Mesodermal cell (in vitro differentiated cells): Measurements from ENCODE around the gene MARCO.

ENCODE experiments used
- H3K27ac ChIP-seq: 2 replicates; pipeline ENCODE4 v1.7.0; 2013; ENCODE audit warnings: mild to moderate bottlenecking, low read depth, low read length, moderate library complexity; ENCODE audit not compliant: severe bottlenecking
- H3K36me3 ChIP-seq: 2 replicates; pipeline ENCODE4 v1.7.1; 2013; ENCODE audit warnings: mild to moderate bottlenecking, low read length, moderate library complexity; ENCODE audit not compliant: control insufficient read depth, insufficient read depth
- H3K4me1 ChIP-seq: one replicate; pipeline ENCODE4 v1.7.1; 2013; ENCODE audit warnings: mild to moderate bottlenecking, low read length; ENCODE audit not compliant: insufficient read depth, control insufficient read depth, poor library complexity, severe bottlenecking
- H3K4me3 ChIP-seq: 2 replicates; pipeline ENCODE4 v1.7.0; 2013; ENCODE audit warnings: low read length, control low read depth, mild to moderate bottlenecking; ENCODE audit not compliant: insufficient read depth, poor library complexity, severe bottlenecking; ENCODE audit errors: extremely low read depth
- H3K9me3 ChIP-seq: 2 replicates; pipeline ENCODE4 v1.7.1; 2013; ENCODE audit warnings: mild to moderate bottlenecking, low read length, moderate library complexity; ENCODE audit not compliant: control insufficient read depth
- WGBS, 2 experiments: methylation state at CpG; one replicate each; pipeline ENCODE4 v1.1.5; 2013; ENCODE audit warnings: missing lambda C conversion rate in 2 of 2; ENCODE audit not compliant: insufficient coverage in 2 of 2; 5-methylcytosine and 5-hydroxymethylcytosine counted together

Gene MARCO

GRCh38 chr2:118975133-118975532, 33.1 kb downstream of the MARCO start:
- H3K9me3 ChIP-seq = no peaks in the 10 kb centered on the region
- WGBS, 2 experiments = 82 to 84% methylated on average over 2 of the region's 5 CpGs
- no peaks in the 10 kb centered on the region for H3K4me1 ChIP-seq
- H3K4me3 ChIP-seq = no peak overlapping the region
- no peaks in the 10 kb centered on the region for H3K36me3 ChIP-seq
- no peak overlapping the region for H3K27ac ChIP-seq

- Histone ChIP-seq H3K4me3 (no peak overlapping the region), H3K27ac (no peak overlapping the region), H3K4me1 (no peaks in the 10 kb centered on the region), H3K36me3 (no peaks in the 10 kb centered on the region), H3K9me3 (no peaks in the 10 kb centered on the region)
- WGBS, 2 experiments = 85 to 94% methylated on average over 1 to 2 of the region's 2 CpGs
Measured at GRCh38 chr2:118978064-118978463, 36.1 kb downstream of the MARCO start.

- Histone ChIP-seq H3K4me3 (no peak overlapping the region), H3K36me3 (no peaks in the 10 kb centered on the region), H3K27ac (no peak overlapping the region), H3K9me3 (no peaks in the 10 kb centered on the region), H3K4me1 (no peaks in the 10 kb centered on the region)
- WGBS, 2 experiments = 81 to 86% methylated on average over 4 to 5 of the region's 5 CpGs
Measured at GRCh38 chr2:118979152-118979861, 37.3 kb downstream of the MARCO start.

GRCh38 chr2:118980022-118980421, 38.0 kb downstream of the MARCO start:
- Histone ChIP-seq H3K27ac (no peak overlapping the region), H3K36me3 (no peaks in the 10 kb centered on the region), H3K4me1 (no peaks in the 10 kb centered on the region), H3K9me3 (no peaks in the 10 kb centered on the region), H3K4me3 (no peak overlapping the region)
- 74 to 83% methylated on average over 4 of the region's 4 CpGs for WGBS, 2 experiments

- Histone ChIP-seq H3K4me1 (no peaks in the 10 kb centered on the region), H3K9me3 (no peaks in the 10 kb centered on the region)
- WGBS, 2 experiments = 100% methylated on average over 1 of the region's 2 CpGs; no CpG with 5 or more reads in 1 of the 2 experiments
Measured at GRCh38 chr2:118980573-118980972, 38.6 kb downstream of the MARCO start.

GRCh38 chr2:118981632-118982031, 39.6 kb downstream of the MARCO start:
- no peaks in the 10 kb centered on the region for H3K4me1 ChIP-seq
- H3K36me3 ChIP-seq = no peaks in the 10 kb centered on the region
- H3K4me3 ChIP-seq = no peak overlapping the region
- H3K27ac ChIP-seq = no peak overlapping the region
- WGBS, 2 experiments = 60 to 94% methylated on average over 1 to 2 of the region's 2 CpGs
- no peaks in the 10 kb centered on the region for H3K9me3 ChIP-seq

More at GRCh38 chr2:118980573-118980972, 38.6 kb downstream of the MARCO start:
- no peaks in the 10 kb centered on the region for H3K36me3 ChIP-seq
- no peak overlapping the region for H3K27ac ChIP-seq
- no peak overlapping the region for H3K4me3 ChIP-seq

- H3K4me1 ChIP-seq = no peaks in the 10 kb centered on the region
- 80 to 89% methylated on average over 1 to 2 of the region's 3 CpGs for WGBS, 2 experiments
Measured at GRCh38 chr2:118982039-118982438, 40.0 kb downstream of the MARCO start.

GRCh38 chr2:118983133-118983532, 41.1 kb downstream of the MARCO start:
- WGBS, 2 experiments = 86 to 89% methylated on average over 3 to 6 of the region's 6 CpGs

More at GRCh38 chr2:118982039-118982438, 40.0 kb downstream of the MARCO start:
- Histone ChIP-seq H3K36me3 (no peaks in the 10 kb centered on the region), H3K4me3 (no peak overlapping the region), H3K9me3 (no peaks in the 10 kb centered on the region), H3K27ac (no peak overlapping the region)

GRCh38 chr2:118983915-118984314, 41.9 kb downstream of the MARCO start:
- H3K9me3 ChIP-seq = no peaks in the 10 kb centered on the region
- H3K27ac ChIP-seq = no peak overlapping the region
- H3K4me1 ChIP-seq = no peaks in the 10 kb centered on the region
- no peaks in the 10 kb centered on the region for H3K36me3 ChIP-seq
- 91 to 100% methylated on average over 1 of the region's 1 CpG for WGBS, 2 experiments
- H3K4me3 ChIP-seq = no peak overlapping the region

More at GRCh38 chr2:118983133-118983532, 41.1 kb downstream of the MARCO start:
- no peaks in the 10 kb centered on the region for H3K4me1 ChIP-seq
- no peak overlapping the region for H3K4me3 ChIP-seq
- H3K27ac ChIP-seq = no peak overlapping the region
- H3K9me3 ChIP-seq = no peaks in the 10 kb centered on the region
- H3K36me3 ChIP-seq = no peaks in the 10 kb centered on the region

GRCh38 chr2:118986738-118987137, 44.7 kb downstream of the MARCO start:
- H3K36me3 ChIP-seq = no peaks in the 10 kb centered on the region
- no peaks in the 10 kb centered on the region for H3K9me3 ChIP-seq
- WGBS, 2 experiments = 56 to 71% methylated on average over 2 of the region's 2 CpGs
- H3K4me3 ChIP-seq = no peak overlapping the region
- H3K27ac ChIP-seq = no peak overlapping the region
- no peaks in the 10 kb centered on the region for H3K4me1 ChIP-seq

GRCh38 chr2:118987886-118988285, 45.9 kb downstream of the MARCO start:
- Histone ChIP-seq H3K27ac (no peak overlapping the region), H3K9me3 (no peaks in the 10 kb centered on the region), H3K4me3 (no peak overlapping the region), H3K4me1 (no peaks in the 10 kb centered on the region), H3K36me3 (no peaks in the 10 kb centered on the region)
- WGBS, 2 experiments = 88 to 93% methylated on average over 1 to 2 of the region's 2 CpGs
